Activated T-cell treated with anti-CD3 and anti-CD28 coated beads, Interleukin-2, amount 50 U/mL, for 72 hours (primary cell): ENCODE measurements around the gene LMO2. TPM values are rescaled to one million over a fixed set of nuclear protein-coding genes. Genes with fewer than 3 reads are reported as not detected.

Experiments
- ATAC-seq, 2 donors: fragments of 150-1000 bp; cut with Tn5 transposase; replicated peaks in 1 of 2; 2 replicates each; pipeline ENCODE4 v1.10.0; 2021; ENCODE audit warnings: moderate library complexity in 2 of 2, mild to moderate bottlenecking in 1 of 2
- DNase-seq, 2 donors: peaks; one replicate each; pipeline ENCODE4 v3.0.0; 2021 to 2022; ENCODE audit warnings: mixed read lengths in 1 of 2
- H3K27ac Mint-ChIP-seq: one replicate; pipeline ENCODE4 v1.8.0; 2022; ENCODE audit warnings: mild to moderate bottlenecking, moderate library complexity, mixed read lengths
- H3K27me3 Mint-ChIP-seq: one replicate; pipeline ENCODE4 v1.8.0; 2022; ENCODE audit warnings: low read depth, mixed read lengths
- H3K36me3 Mint-ChIP-seq, 2 donors: one replicate each; pipeline ENCODE4 v1.8.0; 2022; ENCODE audit warnings: mixed read lengths in 2 of 2, mild to moderate bottlenecking in 1 of 2; ENCODE audit not compliant: insufficient read depth in 2 of 2
- H3K4me1 Mint-ChIP-seq: one replicate; pipeline ENCODE4 v1.8.0; 2022; ENCODE audit warnings: low read depth, mixed read lengths
- H3K4me3 Mint-ChIP-seq, 2 donors: one replicate each; pipeline ENCODE4 v1.8.0; 2022; ENCODE audit warnings: mild to moderate bottlenecking in 2 of 2, mixed read lengths in 2 of 2, moderate library complexity in 2 of 2
- H3K9me3 Mint-ChIP-seq, 2 donors: one replicate each; pipeline ENCODE4 v1.8.0; 2022; ENCODE audit warnings: mixed read lengths in 2 of 2
- total RNA-seq, 2 donors: library from RNA; stranded (reverse); gene quantifications; one replicate each; pipeline ENCODE4 v1.2.3, GENCODE V29; 2022

LMO2 gene
- total RNA-seq, 2 donors from 2014 or later: not detected

GRCh38 chr11:33893711-33894397 lies 2.0 kb upstream of the LMO2 start:
- peaks cover 0 to 2% of the 10 kb centered on the region in 2 donors for H3K9me3 Mint-ChIP-seq
- peak overlapping the region; percentile 36 for H3K27ac Mint-ChIP-seq
- peaks cover 35% of the 10 kb centered on the region for H3K4me1 Mint-ChIP-seq
- H3K4me3 Mint-ChIP-seq: peak overlapping the region; percentile 64 to 70
- H3K36me3 Mint-ChIP-seq: peaks cover 0 to 2% of the 10 kb centered on the region in 2 donors
- peak; percentile 95 to 96 for ATAC-seq
- H3K27me3 Mint-ChIP-seq: peaks cover 92% of the 10 kb centered on the region
- peak; percentile 80 to 89 for DNase-seq

GRCh38 chr11:33892906-33893594 lies 1.2 kb upstream of the LMO2 start:
- peaks cover 96% of the 10 kb centered on the region for H3K27me3 Mint-ChIP-seq

GRCh38 chr11:33889821-33890378 lies 2.0 kb downstream of the LMO2 start:
- ATAC-seq: no peak
- peaks cover 88% of the 10 kb centered on the region for H3K27me3 Mint-ChIP-seq
- no peak overlapping the region for H3K27ac Mint-ChIP-seq
- no peak for DNase-seq
- H3K4me3 Mint-ChIP-seq: no peak overlapping the region
- peaks cover 35% of the 10 kb centered on the region for H3K4me1 Mint-ChIP-seq
- H3K9me3 Mint-ChIP-seq: peaks cover 0 to 2% of the 10 kb centered on the region in 2 donors
- H3K36me3 Mint-ChIP-seq: peaks cover 0 to 2% of the 10 kb centered on the region in 2 donors

More at GRCh38 chr11:33892906-33893594, 1.2 kb upstream of the LMO2 start:
- Mint-ChIP-seq H3K4me1 (peaks cover 35% of the 10 kb centered on the region), H3K9me3 (peaks cover 0 to 2% of the 10 kb centered on the region in 2 donors), H3K4me3 (peak overlapping the region; percentile 64 to 70), H3K36me3 (peaks cover 0 to 2% of the 10 kb centered on the region in 2 donors), H3K27ac (peak overlapping the region; percentile 36)
- DNase-seq (no peak), ATAC-seq (no peak)

GRCh38 chr11:33889296-33889695 lies 2.6 kb downstream of the LMO2 start:
- Mint-ChIP-seq H3K4me1 (peaks cover 32% of the 10 kb centered on the region), H3K4me3 (no peak overlapping the region), H3K27ac (no peak overlapping the region), H3K36me3 (peaks cover 0 to 2% of the 10 kb centered on the region in 2 donors), H3K9me3 (peaks cover 0 to 2% of the 10 kb centered on the region in 2 donors), H3K27me3 (peaks cover 88% of the 10 kb centered on the region)
- no peak for DNase-seq
- no peak for ATAC-seq

GRCh38 chr11:33887886-33888285 lies 4.0 kb downstream of the LMO2 start:
- H3K27ac Mint-ChIP-seq: no peak overlapping the region
- no peak for DNase-seq
- peaks cover 0 to 2% of the 10 kb centered on the region in 2 donors for H3K36me3 Mint-ChIP-seq
- ATAC-seq: no peak
- H3K4me1 Mint-ChIP-seq: peaks cover 18% of the 10 kb centered on the region
- H3K4me3 Mint-ChIP-seq: no peak overlapping the region
- peaks cover 89% of the 10 kb centered on the region for H3K27me3 Mint-ChIP-seq
- H3K9me3 Mint-ChIP-seq: peaks cover 0 to 2% of the 10 kb centered on the region in 2 donors

- Mint-ChIP-seq H3K9me3 (peaks cover 0 to 2% of the 10 kb centered on the region in 2 donors), H3K27me3 (peaks cover 88% of the 10 kb centered on the region), H3K36me3 (peaks cover 0 to 2% of the 10 kb centered on the region in 2 donors), H3K4me1 (no peaks in the 10 kb centered on the region), H3K4me3 (no peak overlapping the region), H3K27ac (no peak overlapping the region)
- no peak for DNase-seq
- no peak for ATAC-seq
Observed at GRCh38 chr11:33885338-33886005, 6.4 kb downstream of the LMO2 start.

GRCh38 chr11:33884601-33885000 lies 7.3 kb downstream of the LMO2 start:
- ATAC-seq: no peak
- H3K27me3 Mint-ChIP-seq: peaks cover 85% of the 10 kb centered on the region

GRCh38 chr11:33884035-33884434 lies 7.8 kb downstream of the LMO2 start:
- no peaks in the 10 kb centered on the region for H3K4me1 Mint-ChIP-seq
- no peak for ATAC-seq
- no peak for DNase-seq
- no peak overlapping the region for H3K4me3 Mint-ChIP-seq
- H3K27me3 Mint-ChIP-seq: peaks cover 85% of the 10 kb centered on the region
- no peak overlapping the region for H3K27ac Mint-ChIP-seq
- H3K9me3 Mint-ChIP-seq: no peaks in the 10 kb centered on the region
- H3K36me3 Mint-ChIP-seq: no peaks in the 10 kb centered on the region

More at GRCh38 chr11:33884601-33885000, 7.3 kb downstream of the LMO2 start:
- no peak for DNase-seq
- peaks cover 0 to 2% of the 10 kb centered on the region in 2 donors for H3K36me3 Mint-ChIP-seq
- no peaks in the 10 kb centered on the region for H3K9me3 Mint-ChIP-seq
- H3K4me3 Mint-ChIP-seq: no peak overlapping the region
- no peak overlapping the region for H3K27ac Mint-ChIP-seq
- no peaks in the 10 kb centered on the region for H3K4me1 Mint-ChIP-seq

GRCh38 chr11:33881651-33882503 lies 10.0 kb downstream of the LMO2 start:
- H3K9me3 Mint-ChIP-seq: no peaks in the 10 kb centered on the region
- H3K27me3 Mint-ChIP-seq: peaks cover 82% of the 10 kb centered on the region
- no peaks in the 10 kb centered on the region for H3K36me3 Mint-ChIP-seq
- DNase-seq (no peak), ATAC-seq (no peak)
- no peaks in the 10 kb centered on the region for H3K4me1 Mint-ChIP-seq
- H3K27ac Mint-ChIP-seq: no peak overlapping the region
- no peak overlapping the region for H3K4me3 Mint-ChIP-seq

GRCh38 chr11:33880979-33881378 lies 10.9 kb downstream of the LMO2 start:
- Mint-ChIP-seq H3K9me3 (no peaks in the 10 kb centered on the region), H3K36me3 (no peaks in the 10 kb centered on the region), H3K4me3 (no peak overlapping the region), H3K27ac (no peak overlapping the region), H3K27me3 (peaks cover 87% of the 10 kb centered on the region), H3K4me1 (no peaks in the 10 kb centered on the region)
- DNase-seq (no peak), ATAC-seq (no peak)

- DNase-seq (no peak), ATAC-seq (no peak)
- H3K27me3 Mint-ChIP-seq: peaks cover 87% of the 10 kb centered on the region
- no peaks in the 10 kb centered on the region for H3K36me3 Mint-ChIP-seq
- H3K4me1 Mint-ChIP-seq: no peaks in the 10 kb centered on the region
- no peaks in the 10 kb centered on the region for H3K9me3 Mint-ChIP-seq
- no peak overlapping the region for H3K4me3 Mint-ChIP-seq
- H3K27ac Mint-ChIP-seq: no peak overlapping the region
Observed at GRCh38 chr11:33879375-33879774, 12.5 kb downstream of the LMO2 start.

- no peaks in the 10 kb centered on the region for H3K4me1 Mint-ChIP-seq
- H3K36me3 Mint-ChIP-seq: no peaks in the 10 kb centered on the region
- H3K27ac Mint-ChIP-seq: no peak overlapping the region
- ATAC-seq: no peak
- no peak overlapping the region for H3K4me3 Mint-ChIP-seq
- no peak for DNase-seq
- peaks cover 83% of the 10 kb centered on the region for H3K27me3 Mint-ChIP-seq
- H3K9me3 Mint-ChIP-seq: no peaks in the 10 kb centered on the region
Observed at GRCh38 chr11:33877038-33877437, 14.8 kb downstream of the LMO2 start.
